Head of caudate nucleus (tissue), 42 donors: ENCODE data around the gene ZBTB20.

ENCODE experiments used
- DNase-seq, 42 donors: peaks; one replicate each; pipeline versions ENCODE4 v3.0.0 to v3.0.0-alpha.2; 2020 to 2021; ENCODE audit warnings: mixed read lengths in 7 of 42
- intact Hi-C: fragments of 100-400 bp; cut with DNase I; formaldehyde crosslinking; loops from one replicate; pipeline ENCODE4 v1.15.0; 2022

ZBTB20 gene

GRCh38 chr3:114716916-114717315 is 430.2 kb downstream of the ZBTB20 start:
- no peak for DNase-seq
- intact Hi-C loops: no loop called here

GRCh38 chr3:114716126-114716525 is 431.0 kb downstream of the ZBTB20 start:
- intact Hi-C loops: no loop called here
- no peak for DNase-seq

- intact Hi-C loops: no loop called here
- no peak for DNase-seq
Observed at GRCh38 chr3:114714957-114715460, 432.1 kb downstream of the ZBTB20 start.

GRCh38 chr3:114714237-114714636 is 432.9 kb downstream of the ZBTB20 start:
- DNase-seq: no peak
- intact Hi-C loops: no loop called here

GRCh38 chr3:114712728-114713492 is 434.2 kb downstream of the ZBTB20 start:
- no peak for DNase-seq
- intact Hi-C loops: no loop called here

- intact Hi-C loops: no loop called here
- DNase-seq: no peak
Observed at GRCh38 chr3:114711321-114711886, 435.7 kb downstream of the ZBTB20 start.

- no peak for DNase-seq
- intact Hi-C loops: no loop called here
Observed at GRCh38 chr3:114709102-114709501, 438.0 kb downstream of the ZBTB20 start.

- no peak for DNase-seq
- intact Hi-C loops: no loop called here
Observed at GRCh38 chr3:114707252-114707860, 439.7 kb downstream of the ZBTB20 start.

GRCh38 chr3:114706591-114707232 is 440.4 kb downstream of the ZBTB20 start:
- no peak for DNase-seq
- intact Hi-C loops: no loop called here

GRCh38 chr3:114700637-114701234 is 446.4 kb downstream of the ZBTB20 start:
- DNase-seq: no peak
- intact Hi-C loops: no loop called here

- intact Hi-C loops: no loop called here
- no peak for DNase-seq
Observed at GRCh38 chr3:114698146-114699105, 448.7 kb downstream of the ZBTB20 start.

- intact Hi-C loops: no loop called here
- DNase-seq: peak in 6 of 42 donors; percentile 2 to 38 (median 15)
Observed at GRCh38 chr3:114697401-114697800, 449.7 kb downstream of the ZBTB20 start.

GRCh38 chr3:114694251-114694650 is 452.8 kb downstream of the ZBTB20 start:
- DNase-seq: no peak
- intact Hi-C loops: no loop called here

GRCh38 chr3:114691871-114692270 is 455.2 kb downstream of the ZBTB20 start:
- DNase-seq: no peak
- intact Hi-C loops: no loop called here

GRCh38 chr3:114690911-114691310 is 456.2 kb downstream of the ZBTB20 start:
- no peak for DNase-seq
- intact Hi-C loops: no loop called here

- intact Hi-C loops: no loop called here
- DNase-seq: no peak
Observed at GRCh38 chr3:114687151-114687550, 459.9 kb downstream of the ZBTB20 start.

GRCh38 chr3:114686621-114687020 is 460.5 kb downstream of the ZBTB20 start:
- DNase-seq: no peak
- intact Hi-C loops: no loop called here

GRCh38 chr3:114685161-114685560 is 461.9 kb downstream of the ZBTB20 start:
- intact Hi-C loops: no loop called here
- DNase-seq: peak in 1 of 42 donors; percentile 39
